ENCODE data around the gene CHD6. TPM values are rescaled to one million over a fixed set of nuclear protein-coding genes. Genes with fewer than 3 reads are reported as not detected.

CHD6 gene
- total and polyA plus RNA-seq, 7 donors: 2.4 to 40.2 (median 29.9) TPM

DNA sequence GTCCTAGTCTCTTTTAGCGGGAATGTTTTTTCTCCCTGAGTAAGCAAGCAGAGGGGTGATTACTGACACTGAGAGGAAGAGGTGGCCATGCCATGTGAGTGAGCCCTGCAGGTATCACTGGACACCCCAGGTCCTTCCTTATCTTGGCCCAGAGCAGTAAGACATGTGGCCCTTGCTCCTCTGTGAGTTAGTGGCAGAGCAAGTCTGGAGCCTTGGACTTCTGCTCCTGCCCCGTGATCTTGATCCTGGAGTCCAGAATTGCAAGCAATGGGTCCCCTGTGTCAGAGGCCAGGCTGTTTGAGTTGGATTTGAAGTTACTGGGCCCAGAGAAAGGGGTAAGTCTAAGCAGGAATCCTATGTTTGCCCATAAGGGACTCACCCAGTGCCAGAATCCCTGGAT is 159.4 kb downstream of the CHD6 start:
- H3K27me3 ChIP-seq: no peaks in the 10 kb centered on the region
- H3K27ac ChIP-seq: no peak overlapping the region
- DNase-seq: no peak
- intact Hi-C loops (cut with DNase I): no loop called here
- H3K9me3 ChIP-seq: no peaks in the 10 kb centered on the region
- peaks cover 13 to 51% (median 20%) of the 10 kb centered on the region in 4 donors for H3K36me3 ChIP-seq
- no peaks in the 10 kb centered on the region for H3K4me1 ChIP-seq
- 95 to 98% methylated on average over 2 of the region's 2 CpGs for WGBS, 2 donors
- TF ChIP-seq, protein P1, sequence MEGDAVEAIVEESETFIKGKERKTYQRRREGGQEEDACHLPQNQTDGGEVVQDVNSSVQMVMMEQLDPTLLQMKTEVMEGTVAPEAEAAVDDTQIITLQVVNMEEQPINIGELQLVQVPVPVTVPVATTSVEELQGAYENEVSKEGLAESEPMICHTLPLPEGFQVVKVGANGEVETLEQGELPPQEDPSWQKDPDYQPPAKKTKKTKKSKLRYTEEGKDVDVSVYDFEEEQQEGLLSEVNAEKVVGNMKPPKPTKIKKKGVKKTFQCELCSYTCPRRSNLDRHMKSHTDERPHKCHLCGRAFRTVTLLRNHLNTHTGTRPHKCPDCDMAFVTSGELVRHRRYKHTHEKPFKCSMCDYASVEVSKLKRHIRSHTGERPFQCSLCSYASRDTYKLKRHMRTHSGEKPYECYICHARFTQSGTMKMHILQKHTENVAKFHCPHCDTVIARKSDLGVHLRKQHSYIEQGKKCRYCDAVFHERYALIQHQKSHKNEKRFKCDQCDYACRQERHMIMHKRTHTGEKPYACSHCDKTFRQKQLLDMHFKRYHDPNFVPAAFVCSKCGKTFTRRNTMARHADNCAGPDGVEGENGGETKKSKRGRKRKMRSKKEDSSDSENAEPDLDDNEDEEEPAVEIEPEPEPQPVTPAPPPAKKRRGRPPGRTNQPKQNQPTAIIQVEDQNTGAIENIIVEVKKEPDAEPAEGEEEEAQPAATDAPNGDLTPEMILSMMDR (IDR thresholded peaks at IDR 0.05): no peak
- no peak for TF ChIP-seq EP300 (IDR thresholded peaks at IDR 0.05)
- TF ChIP-seq POLR2AphosphoS5 (IDR thresholded peaks at IDR 0.05): no peak
- no peak for TF ChIP-seq POLR2A (IDR thresholded peaks at IDR 0.05)
- H3K4me3 ChIP-seq: no peak overlapping the region

DNA sequence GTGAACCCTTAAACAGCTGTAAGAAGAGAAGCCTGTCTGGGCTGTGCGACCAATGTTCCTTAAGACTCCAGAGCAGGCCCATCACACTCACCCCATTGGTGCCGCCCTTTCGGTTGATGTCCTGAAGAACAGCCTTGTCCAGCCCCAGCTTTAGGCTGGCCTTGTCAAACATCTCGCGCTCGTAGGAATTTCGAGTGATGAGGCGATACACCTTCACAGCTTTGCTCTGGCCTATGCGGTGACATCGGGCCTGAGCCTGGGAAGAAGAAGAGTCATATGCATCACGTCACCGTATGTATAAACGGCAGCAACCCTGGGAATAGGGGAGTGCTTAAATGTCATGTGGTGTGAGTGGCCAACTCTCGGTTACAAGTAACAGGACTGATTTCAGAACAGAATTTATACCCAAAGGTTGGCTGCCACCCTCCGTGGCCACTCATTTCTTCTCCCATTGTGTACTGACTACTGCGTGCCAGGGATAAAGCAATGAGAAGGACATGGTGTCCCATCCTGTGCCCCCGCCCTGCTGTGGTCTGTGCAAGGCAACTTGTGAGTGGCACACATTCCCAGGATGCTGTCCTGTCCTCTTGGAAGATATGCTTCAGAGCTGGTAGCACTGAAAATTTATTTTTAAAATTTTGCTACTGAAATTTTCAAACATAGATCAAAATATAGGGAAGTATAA is 160.9 kb downstream of the CHD6 start:
- WGBS, 2 donors: 97 to 98% methylated on average over 17 of the region's 17 CpGs
- no peak for DNase-seq
- Histone ChIP-seq H3K36me3 (peaks cover 27 to 59% (median 29%) of the 10 kb centered on the region in 4 donors), H3K4me1 (no peaks in the 10 kb centered on the region), H3K9me3 (no peaks in the 10 kb centered on the region), H3K27me3 (no peaks in the 10 kb centered on the region), H3K27ac (no peak overlapping the region), H3K4me3 (no peak overlapping the region)
- intact Hi-C loops (cut with DNase I): no loop called here
- TF ChIP-seq POLR2A (IDR thresholded peaks at IDR 0.05) (no peak), POLR2AphosphoS5 (IDR thresholded peaks at IDR 0.05) (no peak), EP300 (IDR thresholded peaks at IDR 0.05) (no peak)
- TF ChIP-seq, protein P1 (IDR thresholded peaks at IDR 0.05): no peak

DNA sequence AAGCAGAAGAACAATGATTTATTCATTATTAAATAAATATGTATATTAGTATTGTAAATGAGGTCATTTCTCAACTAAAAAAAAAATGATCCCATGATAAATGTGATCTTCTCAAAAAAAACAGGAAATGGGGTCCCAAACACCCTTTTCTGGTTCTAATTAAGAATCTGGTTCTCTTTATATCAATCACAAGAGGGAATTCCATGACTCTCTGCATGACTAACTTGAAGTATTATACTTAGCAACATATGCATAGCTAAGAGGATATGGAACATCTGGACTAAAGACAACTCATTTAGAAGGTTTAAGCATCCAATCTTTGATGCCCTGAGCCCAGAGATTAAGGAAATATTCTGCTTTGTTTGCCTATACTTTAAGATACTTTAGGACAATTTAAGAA is 161.8 kb downstream of the CHD6 start:
- Histone ChIP-seq H3K27ac (no peak overlapping the region), H3K27me3 (no peaks in the 10 kb centered on the region), H3K4me3 (no peak overlapping the region), H3K36me3 (peaks cover 35 to 68% (median 36%) of the 10 kb centered on the region in 4 donors), H3K9me3 (no peaks in the 10 kb centered on the region), H3K4me1 (no peaks in the 10 kb centered on the region)
- intact Hi-C loops (cut with DNase I): no loop called here
- TF ChIP-seq, protein P1 (IDR thresholded peaks at IDR 0.05): no peak
- TF ChIP-seq POLR2A (IDR thresholded peaks at IDR 0.05) (no peak), EP300 (IDR thresholded peaks at IDR 0.05) (no peak), POLR2AphosphoS5 (IDR thresholded peaks at IDR 0.05) (no peak)
- no peak for DNase-seq

DNA sequence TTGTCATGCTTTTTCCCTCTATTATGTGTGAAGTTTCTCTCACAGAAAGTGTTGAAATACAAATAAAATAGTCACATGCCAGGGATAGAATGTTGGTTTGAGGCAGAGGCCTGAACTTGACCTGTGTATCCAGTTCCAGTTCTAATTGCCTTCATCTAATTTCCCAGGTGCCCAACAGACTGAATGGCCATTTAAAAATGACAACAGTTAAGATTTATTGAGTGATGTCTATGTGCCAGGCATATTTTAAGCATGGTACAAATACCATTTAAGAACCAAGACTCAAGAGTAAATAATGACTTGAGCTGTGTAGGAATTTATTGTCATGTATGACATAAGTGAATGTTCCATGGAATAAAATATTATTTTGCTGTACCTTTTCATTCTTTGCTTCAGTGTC is 163.9 kb downstream of the CHD6 start:
- intact Hi-C loops (cut with DNase I): no loop called here
- TF ChIP-seq, protein P1 (IDR thresholded peaks at IDR 0.05): no peak
- TF ChIP-seq POLR2AphosphoS5 (IDR thresholded peaks at IDR 0.05): no peak
- no peak for TF ChIP-seq POLR2A (IDR thresholded peaks at IDR 0.05)
- TF ChIP-seq EP300 (IDR thresholded peaks at IDR 0.05): no peak
- DNase-seq: no peak
- no peaks in the 10 kb centered on the region for H3K27me3 ChIP-seq
- no peaks in the 10 kb centered on the region for H3K9me3 ChIP-seq
- H3K27ac ChIP-seq: no peak overlapping the region
- no peaks in the 10 kb centered on the region for H3K4me1 ChIP-seq
- peaks cover 45 to 89% (median 51%) of the 10 kb centered on the region in 4 donors for H3K36me3 ChIP-seq
- no peak overlapping the region for H3K4me3 ChIP-seq

Data from sigmoid colon (tissue), 7 donors.